H9 (cell line): ENCODE results near the gene LRRK2. TPM values are rescaled to one million over a fixed set of nuclear protein-coding genes. Genes with fewer than 3 reads are reported as not detected.

Experiments used
- DNase-seq: peaks from one replicate; pipeline ENCODE4 v3.0.0-alpha.2; 2017
- H2AFZ ChIP-seq: one replicate; pipeline ENCODE4 v1.6.1; 2013; ENCODE audit warnings: mild to moderate bottlenecking, low read length, control low read depth, moderate library complexity
- H2AK5ac ChIP-seq: 2 replicates; pipeline ENCODE4 v1.6.1; 2013; ENCODE audit warnings: low read length, control low read depth, mixed read lengths; ENCODE audit not compliant: insufficient read length
- H2BK120ac ChIP-seq: one replicate; pipeline ENCODE4 v1.6.1; 2013; ENCODE audit warnings: low read depth, mild to moderate bottlenecking, low read length, control low read depth, inconsistent platforms; ENCODE audit not compliant: poor library complexity, severe bottlenecking
- H2BK12ac ChIP-seq: 2 replicates; pipeline ENCODE4 v1.6.1; 2013; ENCODE audit warnings: low read length, control low read depth, mixed read lengths, low read depth; ENCODE audit not compliant: insufficient read length
- H2BK15ac ChIP-seq: 2 replicates; pipeline ENCODE4 v1.6.1; 2013; ENCODE audit warnings: low read depth, low read length, control low read depth
- H2BK20ac ChIP-seq: one replicate; pipeline ENCODE4 v1.6.1; 2013; ENCODE audit warnings: low read depth, mild to moderate bottlenecking, low read length, control low read depth, inconsistent platforms; ENCODE audit not compliant: poor library complexity, severe bottlenecking
- H2BK5ac ChIP-seq: 2 replicates; pipeline ENCODE4 v1.6.1; 2013; ENCODE audit warnings: low read length, control low read depth, mixed read lengths; ENCODE audit not compliant: insufficient read length
- H3K14ac ChIP-seq: 2 replicates; pipeline ENCODE4 v1.6.1; 2013; ENCODE audit warnings: low read length, control low read depth; ENCODE audit not compliant: insufficient read depth
- H3K18ac ChIP-seq: 2 replicates; pipeline ENCODE4 v1.6.1; 2013; ENCODE audit warnings: low read depth, mild to moderate bottlenecking, mixed read lengths, low read length, control low read depth; ENCODE audit not compliant: insufficient read length
- H3K23ac ChIP-seq: 2 replicates; pipeline ENCODE4 v1.6.1; 2013; ENCODE audit warnings: low read length, control low read depth, mixed read lengths, low read depth; ENCODE audit not compliant: insufficient read length
- H3K23me2 ChIP-seq: 2 replicates; pipeline ENCODE4 v1.6.1; 2013; ENCODE audit warnings: low read depth, mild to moderate bottlenecking, mixed read lengths, low read length, control low read depth; ENCODE audit not compliant: insufficient read length, poor library complexity, severe bottlenecking
- H3K27ac ChIP-seq: 2 replicates; pipeline ENCODE4 v1.5.1; 2013; ENCODE audit warnings: low read length, control low read depth, mixed read lengths, low read depth; ENCODE audit not compliant: insufficient read length
- H3K27me3 ChIP-seq: 2 replicates; pipeline ENCODE4 v1.6.1; 2013; ENCODE audit warnings: low read length, control low read depth, inconsistent platforms; ENCODE audit not compliant: insufficient read depth
- H3K4ac ChIP-seq: 2 replicates; pipeline ENCODE4 v1.6.1; 2013; ENCODE audit warnings: low read depth, mild to moderate bottlenecking, control low read depth, inconsistent platforms, low read length, moderate library complexity
- H3K4me1 ChIP-seq: 2 replicates; pipeline ENCODE4 v1.6.1; 2013; ENCODE audit warnings: low read length, control low read depth, inconsistent platforms; ENCODE audit not compliant: insufficient read depth
- H3K4me2 ChIP-seq: 2 replicates; pipeline ENCODE4 v1.6.1; 2013; ENCODE audit warnings: low read length, control low read depth, mixed read lengths; ENCODE audit not compliant: insufficient read length, insufficient read depth
- H3K56ac ChIP-seq: 2 replicates; pipeline ENCODE4 v1.6.1; 2013; ENCODE audit warnings: low read depth, mild to moderate bottlenecking, mixed read lengths, low read length, control low read depth; ENCODE audit not compliant: insufficient read length
- H3K79me1 ChIP-seq: 2 replicates; pipeline ENCODE4 v1.6.1; 2013; ENCODE audit warnings: low read depth, mild to moderate bottlenecking, moderate library complexity, low read length, control low read depth, inconsistent platforms; ENCODE audit not compliant: insufficient read depth, poor library complexity, severe bottlenecking
- H3K79me2 ChIP-seq: 2 replicates; pipeline ENCODE4 v1.6.1; 2013; ENCODE audit warnings: low read length, control low read depth, inconsistent platforms; ENCODE audit not compliant: insufficient read depth
- H3K9ac ChIP-seq: 2 replicates; pipeline ENCODE4 v1.6.1; 2013; ENCODE audit warnings: low read length, control low read depth, mixed read lengths; ENCODE audit not compliant: insufficient read length; ENCODE audit errors: extremely low read depth
- H3K9me3 ChIP-seq: one replicate; pipeline ENCODE4 v1.6.1; 2013; ENCODE audit warnings: low read depth, low read length, inconsistent platforms; ENCODE audit not compliant: control insufficient read depth
- H3T11ph ChIP-seq: one replicate; pipeline ENCODE4 v1.6.1; 2013; ENCODE audit warnings: mild to moderate bottlenecking, low read length, control low read depth, inconsistent platforms
- H4K20me1 ChIP-seq: one replicate; pipeline ENCODE4 v1.6.1; 2013; ENCODE audit not compliant: control insufficient read depth, insufficient read length, insufficient read depth
- H4K5ac ChIP-seq: 2 replicates; pipeline ENCODE4 v1.6.1; 2013; ENCODE audit warnings: low read depth, mild to moderate bottlenecking, mixed read lengths, low read length, control low read depth; ENCODE audit not compliant: insufficient read length
- H4K8ac ChIP-seq: replicated peaks from 2 replicates; pipeline ENCODE4 v1.6.1; 2013; ENCODE audit warnings: low read length, control low read depth, mixed read lengths, low read depth; ENCODE audit not compliant: insufficient read length
- H4K91ac ChIP-seq: 2 replicates; pipeline ENCODE4 v1.6.1; 2013; ENCODE audit warnings: low read depth, mild to moderate bottlenecking, moderate library complexity, mixed read lengths, low read length, control low read depth; ENCODE audit not compliant: insufficient read length
- H3K27ac Mint-ChIP-seq, 3 experiments: 2 replicates in 2 of 3; 3 replicates in 1 of 3; pipeline ENCODE4 v1.8.0; 2020 to 2021; ENCODE audit warnings: mixed read lengths in 3 of 3, mild to moderate bottlenecking in 1 of 3, moderate library complexity in 1 of 3
- H3K27me3 Mint-ChIP-seq: 2 replicates; pipeline ENCODE4 v1.8.0; 2021; ENCODE audit warnings: low read depth, mild to moderate bottlenecking, moderate library complexity, mixed read lengths
- H3K36me3 Mint-ChIP-seq, 3 experiments: 2 replicates in 2 of 3; 3 replicates in 1 of 3; pipeline ENCODE4 v1.8.0; 2020 to 2021; ENCODE audit warnings: low read depth in 3 of 3, mixed read lengths in 3 of 3; ENCODE audit not compliant: insufficient read depth in 1 of 3
- H3K4me1 Mint-ChIP-seq, 2 experiments: 2 replicates each; pipeline ENCODE4 v1.8.0; 2020; ENCODE audit warnings: mixed read lengths in 2 of 2
- H3K4me3 Mint-ChIP-seq, 2 experiments: 2 replicates in 1 of 2; 3 replicates in 1 of 2; pipeline ENCODE4 v1.8.0; 2020 to 2021; ENCODE audit warnings: mild to moderate bottlenecking in 2 of 2, mixed read lengths in 2 of 2, moderate library complexity in 1 of 2
- H3K9me3 Mint-ChIP-seq, 2 experiments: 2 replicates in 1 of 2; 3 replicates in 1 of 2; pipeline ENCODE4 v1.8.0; 2020; ENCODE audit warnings: mild to moderate bottlenecking in 2 of 2, mixed read lengths in 2 of 2, moderate library complexity in 1 of 2
- CTCF ChIP-seq: fragments of 200-600 bp; sonication (generic); conservative IDR thresholded peaks from 3 replicates; pipeline ENCODE4 v1.8.0; 2021; ENCODE audit warnings: antibody characterized with exemption, mild to moderate bottlenecking
- WGBS: extraction: QIAGEN DNeasy Blood & Tissue Kit; methylation state at CpG from one replicate; pipeline ENCODE4 v1.1.7; 2013; ENCODE audit warnings: missing lambda C conversion rate, low lambda C conversion rate, mixed read lengths; ENCODE audit not compliant: insufficient read length; ENCODE audit errors: extremely low coverage; 5-methylcytosine and 5-hydroxymethylcytosine counted together
- total RNA-seq: library from RNA; stranded (reverse); gene quantifications from 2 replicates; pipeline ENCODE4 v1.2.1, GENCODE V29; 2021

Gene LRRK2
- total RNA-seq, 1 experiment from 2014 or later: 0.17 TPM

GRCh38 chr12:40300490-40300889 is 75.7 kb downstream of the LRRK2 start:
- no peaks in the 10 kb centered on the region for H3K27me3 ChIP-seq
- no peak for DNase-seq
- H3K9me3 Mint-ChIP-seq: no peaks in the 10 kb centered on the region
- TF ChIP-seq CTCF: no peak
- H2BK120ac ChIP-seq: no peak overlapping the region
- no peak overlapping the region for H3K4me2 ChIP-seq
- H3K27ac ChIP-seq: no peak overlapping the region
- no peak overlapping the region for H2AFZ ChIP-seq
- H3T11ph ChIP-seq: no peak overlapping the region
- H3K4me1 ChIP-seq: no peaks in the 10 kb centered on the region
- H3K79me1 ChIP-seq: no peaks in the 10 kb centered on the region
- H3K9me3 ChIP-seq: no peaks in the 10 kb centered on the region
- H3K27me3 Mint-ChIP-seq: no peaks in the 10 kb centered on the region
- no peak overlapping the region for H3K14ac ChIP-seq
- H3K56ac ChIP-seq: no peak overlapping the region
- no peak overlapping the region for H3K4ac ChIP-seq
- no peaks in the 10 kb centered on the region for H3K4me1 Mint-ChIP-seq
- H3K9ac ChIP-seq: no peak overlapping the region
- no peak overlapping the region for H4K5ac ChIP-seq
- no peak overlapping the region for H3K4me3 Mint-ChIP-seq
- H4K20me1 ChIP-seq: no peaks in the 10 kb centered on the region
- no peak overlapping the region for H2BK5ac ChIP-seq
- H3K23ac ChIP-seq: no peak overlapping the region
- H2AK5ac ChIP-seq: no peak overlapping the region
- no peak overlapping the region for H2BK12ac ChIP-seq
- H3K23me2 ChIP-seq: no peaks in the 10 kb centered on the region
- H2BK20ac ChIP-seq: no peak overlapping the region
- no peaks in the 10 kb centered on the region for H3K79me2 ChIP-seq
- H4K8ac ChIP-seq: no peak overlapping the region
- H3K18ac ChIP-seq: no peak overlapping the region
- no CpG with 5 or more reads among the region's 3 CpGs for WGBS
- no peak overlapping the region; a peak in 1 of 7 replicates for H3K27ac Mint-ChIP-seq
- H3K36me3 Mint-ChIP-seq: no peaks in the 10 kb centered on the region
- H4K91ac ChIP-seq: no peak overlapping the region
- H2BK15ac ChIP-seq: no peak overlapping the region
